Stimulated activated CD8-positive, alpha-beta memory T cell treated with anti-CD3 and anti-CD28 coated beads, Interleukin-7, amount 100 ng/mL, for 48 hours (primary cell): ENCODE measurements around the gene EPYC.

Experiments used
- DNase-seq, 2 donors: peaks; one replicate each; pipeline ENCODE4 v3.0.0-alpha.2; 2020; ENCODE audit warnings: low read depth in 1 of 2; ENCODE audit errors: extremely low read depth in 1 of 2

Gene EPYC, protein sequence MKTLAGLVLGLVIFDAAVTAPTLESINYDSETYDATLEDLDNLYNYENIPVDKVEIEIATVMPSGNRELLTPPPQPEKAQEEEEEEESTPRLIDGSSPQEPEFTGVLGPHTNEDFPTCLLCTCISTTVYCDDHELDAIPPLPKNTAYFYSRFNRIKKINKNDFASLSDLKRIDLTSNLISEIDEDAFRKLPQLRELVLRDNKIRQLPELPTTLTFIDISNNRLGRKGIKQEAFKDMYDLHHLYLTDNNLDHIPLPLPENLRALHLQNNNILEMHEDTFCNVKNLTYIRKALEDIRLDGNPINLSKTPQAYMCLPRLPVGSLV

DNA sequence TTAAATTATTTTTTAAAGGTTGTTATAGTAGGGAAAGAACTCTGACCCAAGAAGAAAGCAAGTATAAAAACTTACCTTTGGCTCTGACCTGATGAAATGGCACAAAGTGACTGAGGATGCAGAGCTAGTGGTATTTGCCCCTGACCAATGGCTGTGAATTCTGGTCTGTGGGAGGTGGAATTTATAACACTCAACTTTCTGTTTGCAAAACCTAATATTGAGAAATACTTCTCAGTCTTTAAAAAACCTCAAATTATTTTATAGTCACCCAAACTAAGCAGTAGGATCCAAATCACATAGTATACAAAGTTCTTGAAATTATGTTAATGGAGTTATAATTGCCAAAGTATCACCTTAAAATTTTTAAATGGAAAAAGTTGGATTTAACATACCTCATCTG is at the start of gene EPYC:
EPYC (minus strand) TSS at position 101 of the 400 bp plus-strand sequence. CDS start 2,407 bp downstream, outside the sequence.
- DNase-seq = no peak

DNA sequence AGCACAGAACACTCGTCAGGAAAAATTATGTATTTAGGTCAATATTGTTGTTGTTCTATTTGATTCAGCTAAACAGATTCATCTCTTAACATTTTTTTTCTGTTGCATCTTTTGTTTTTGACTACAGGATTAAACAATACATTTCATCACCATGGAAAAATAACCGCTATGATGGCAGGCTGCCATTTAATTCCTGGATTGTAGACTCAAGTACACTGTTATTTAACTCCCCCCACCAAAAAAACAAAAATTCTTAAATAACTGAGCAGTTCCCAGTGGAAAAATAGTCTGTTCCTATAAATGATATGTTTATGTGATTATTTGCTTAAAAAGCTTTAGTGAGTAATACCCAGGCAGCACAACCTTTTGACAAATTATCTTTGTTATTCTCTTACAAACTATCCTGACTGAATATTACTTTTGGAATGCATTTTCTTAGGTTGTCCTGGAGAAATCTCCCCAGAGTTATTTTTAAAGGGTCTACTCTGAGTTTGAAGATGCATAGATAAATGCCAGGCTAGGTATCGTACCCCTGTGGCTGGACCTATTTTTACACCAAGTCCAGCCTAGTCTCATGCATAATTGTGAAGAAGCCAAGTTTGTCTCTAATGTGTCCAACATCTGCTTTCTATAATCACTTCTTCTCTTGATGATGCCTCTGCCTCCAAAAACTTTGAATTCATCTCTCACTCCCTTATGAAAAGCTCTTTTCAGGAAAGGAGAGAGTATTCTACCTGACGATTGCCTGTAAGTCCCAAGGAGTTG is 49.4 kb upstream of the EPYC start:
- no peak for DNase-seq

DNA sequence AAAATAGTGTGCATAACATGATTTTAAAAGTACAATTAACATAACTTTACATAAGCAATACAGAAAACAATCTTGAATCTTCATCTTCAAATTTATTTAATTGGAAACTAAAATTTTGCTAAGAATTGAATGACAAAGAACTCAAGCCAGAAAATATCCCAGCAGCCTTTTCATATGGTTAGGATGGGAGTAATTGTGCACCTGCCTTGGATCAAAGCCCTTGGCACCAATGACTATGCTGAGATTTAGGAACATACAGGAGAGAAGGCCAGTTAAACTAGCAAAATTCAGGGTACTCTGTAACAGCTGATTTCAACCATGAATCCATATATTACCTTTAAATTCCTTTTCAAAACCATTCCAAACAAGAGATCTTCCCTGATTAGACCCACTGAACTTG is 47.3 kb upstream of the EPYC start:
- DNase-seq = no peak

DNA sequence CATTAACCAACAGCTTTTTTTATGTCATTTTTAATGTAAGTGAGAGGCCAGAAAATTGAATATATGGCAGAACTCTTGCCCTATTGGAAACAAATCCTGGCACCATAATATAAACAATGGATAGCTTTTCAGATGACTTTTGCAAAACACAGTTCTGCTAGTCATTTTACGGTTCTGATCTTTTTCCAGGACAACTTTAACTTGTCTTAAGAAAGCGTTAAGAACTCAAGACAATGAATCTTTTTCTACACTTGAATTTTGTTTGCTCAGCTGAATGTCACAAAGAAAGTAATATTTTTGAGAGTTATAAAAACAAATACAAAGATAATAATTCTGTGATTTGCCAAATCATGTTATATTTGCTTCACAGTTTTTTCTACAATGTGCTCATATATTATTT is 39.8 kb upstream of the EPYC start:
- DNase-seq = no peak

DNA sequence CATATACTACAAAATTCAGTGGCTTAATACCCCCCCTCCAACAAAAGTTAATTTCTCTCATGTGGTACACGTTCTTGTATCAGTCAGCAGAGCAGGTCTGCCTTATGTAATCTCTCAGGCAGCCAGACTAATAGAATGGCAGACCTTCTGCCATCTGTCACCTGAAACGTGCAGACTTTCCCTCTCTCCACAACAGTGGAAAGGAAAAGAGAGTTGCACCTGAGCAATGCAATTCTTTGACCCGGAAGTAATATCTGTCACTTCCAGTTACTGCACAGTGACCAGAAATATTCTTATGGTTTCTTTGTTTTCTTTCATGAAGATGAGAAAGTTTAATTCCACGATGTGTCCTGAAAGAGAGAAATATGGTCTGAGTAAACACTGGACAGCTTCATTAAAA is 38.6 kb upstream of the EPYC start:
- DNase-seq = no peak

DNA sequence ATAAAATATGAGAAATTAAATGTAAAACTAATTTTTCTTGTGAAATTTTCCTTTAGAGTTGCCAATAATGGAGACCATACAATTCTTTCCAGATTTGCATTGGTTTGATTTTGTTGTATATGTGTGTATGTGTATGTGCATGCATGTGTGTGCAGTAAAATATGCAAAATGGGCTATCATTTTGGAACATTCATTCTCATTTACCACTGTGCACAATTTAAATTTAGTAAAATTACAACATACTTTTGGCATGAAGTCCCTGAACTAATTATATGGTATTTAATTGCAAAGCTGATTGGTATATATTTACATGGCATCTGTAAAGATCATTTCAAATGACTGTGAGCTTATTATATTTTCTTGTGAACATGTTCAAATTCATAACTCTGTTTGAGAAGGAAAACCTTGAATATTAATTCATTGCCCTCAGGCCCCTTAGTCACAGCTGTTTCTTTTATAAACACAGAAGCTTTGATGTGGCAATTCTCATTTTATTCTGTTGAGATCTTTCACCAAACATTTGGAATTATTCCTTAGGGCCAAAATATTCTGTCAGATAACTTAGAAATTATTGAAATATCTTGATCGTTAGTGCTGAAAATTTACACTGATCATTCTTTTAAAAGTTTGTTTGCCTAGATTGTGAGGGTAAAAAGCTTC is 35.5 kb upstream of the EPYC start:
- no peak for DNase-seq

DNA sequence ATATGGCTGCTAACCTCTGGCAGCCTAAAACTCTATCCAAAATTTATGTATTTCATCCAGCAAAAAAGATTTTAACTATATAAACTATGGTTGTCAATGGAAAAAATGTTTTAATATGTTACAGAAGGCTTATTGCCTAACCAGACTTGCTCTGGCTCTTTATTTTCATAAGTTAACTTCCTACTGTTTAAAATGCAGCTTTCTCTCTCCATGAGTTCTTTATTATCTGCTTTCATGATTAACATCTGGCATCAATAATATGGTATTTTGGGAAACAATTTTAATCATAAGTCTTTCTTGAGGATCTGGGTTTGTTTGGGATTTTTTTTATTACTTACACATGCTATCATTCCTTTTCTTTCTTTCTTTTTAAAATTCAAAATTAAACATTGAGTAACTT is 32.5 kb upstream of the EPYC start:
- no peak for DNase-seq

DNA sequence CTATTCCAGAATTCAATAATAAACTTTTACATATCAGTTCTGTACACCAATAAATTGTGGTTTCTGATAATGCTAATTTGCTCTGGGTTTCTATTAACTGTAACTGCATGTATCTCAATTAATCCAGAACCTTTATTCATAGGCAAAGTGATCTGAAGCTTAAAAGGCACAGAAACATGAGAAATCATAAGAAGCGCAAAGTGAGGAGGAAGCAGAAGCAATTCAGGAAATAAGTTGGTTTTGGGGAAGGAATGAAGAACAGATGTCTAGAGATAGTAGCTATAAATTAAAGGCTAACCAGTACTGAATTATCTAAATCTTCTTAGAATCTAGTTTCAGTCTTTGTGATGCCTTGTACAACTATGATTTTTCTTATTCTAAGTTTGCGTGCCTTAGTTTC is 28.5 kb upstream of the EPYC start:
- no peak for DNase-seq

DNA sequence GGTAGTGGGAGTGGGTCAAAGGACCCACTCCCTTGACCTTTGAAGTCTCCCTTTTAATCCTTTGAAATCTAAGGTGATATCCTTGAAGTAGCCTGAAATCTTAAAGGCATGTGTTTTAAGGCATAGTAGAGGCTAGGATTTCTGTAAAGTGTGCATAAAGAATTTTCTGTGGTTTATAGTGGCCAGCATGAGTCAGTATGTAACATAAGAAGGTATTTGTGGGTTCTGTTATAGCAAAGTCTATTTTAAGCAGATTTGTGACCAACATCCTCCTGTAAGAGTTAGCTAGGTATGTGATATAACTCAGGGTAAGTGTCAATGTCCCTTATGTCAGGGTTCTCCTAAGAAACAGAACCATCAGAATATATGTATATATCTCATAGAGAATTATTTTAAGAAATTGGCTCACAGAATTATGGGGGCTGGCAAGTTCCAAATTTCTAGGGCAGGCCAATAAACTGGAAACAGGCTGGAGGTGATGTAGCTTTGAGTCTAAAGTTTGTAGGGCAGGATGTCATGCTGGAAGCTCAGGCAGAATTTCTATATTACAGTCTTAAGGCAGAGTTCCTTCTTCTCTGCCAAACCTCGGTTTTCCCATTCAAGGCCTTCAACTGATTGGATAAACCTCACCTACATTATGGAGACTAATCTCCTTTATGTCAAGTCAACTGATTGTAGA is 18.7 kb upstream of the EPYC start:
- no peak for DNase-seq

DNA sequence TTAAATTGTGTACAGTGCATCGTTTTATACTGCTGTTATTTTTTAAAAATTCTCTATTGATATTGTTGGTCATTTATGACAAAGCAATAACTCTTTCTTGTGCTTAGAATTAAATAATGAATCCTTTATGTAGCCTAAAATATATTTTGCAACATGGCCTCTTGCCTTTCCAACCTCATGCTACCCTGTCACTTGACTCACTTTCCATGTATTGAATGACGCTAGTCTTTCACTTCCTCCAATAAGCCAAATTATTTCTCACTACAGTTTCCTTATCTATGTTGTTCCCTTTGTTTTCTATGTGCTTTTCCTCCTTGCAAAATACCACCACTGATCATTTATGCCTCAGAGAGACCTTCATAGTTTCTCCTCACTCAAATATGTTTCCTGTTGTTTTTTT is 16.3 kb upstream of the EPYC start:
- no peak for DNase-seq

DNA sequence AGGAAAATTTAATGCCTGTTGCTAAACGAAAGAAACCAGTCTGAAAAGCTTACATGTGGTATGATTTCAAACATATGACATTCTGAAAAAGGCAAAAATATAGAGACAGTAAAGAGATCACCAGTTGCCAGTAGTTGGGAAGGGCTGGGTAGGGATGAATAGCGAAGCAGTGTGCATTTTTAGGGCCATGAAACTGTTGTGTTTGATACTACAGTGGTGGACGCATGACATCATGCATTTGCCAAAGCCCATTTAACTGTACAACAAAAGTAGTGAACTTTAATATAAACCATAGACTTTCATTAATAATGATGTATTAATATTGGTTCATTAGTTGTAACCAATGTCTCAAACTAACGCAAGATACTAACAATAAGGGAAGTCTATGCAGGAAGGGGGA is 14.7 kb upstream of the EPYC start:
- DNase-seq = no peak

DNA sequence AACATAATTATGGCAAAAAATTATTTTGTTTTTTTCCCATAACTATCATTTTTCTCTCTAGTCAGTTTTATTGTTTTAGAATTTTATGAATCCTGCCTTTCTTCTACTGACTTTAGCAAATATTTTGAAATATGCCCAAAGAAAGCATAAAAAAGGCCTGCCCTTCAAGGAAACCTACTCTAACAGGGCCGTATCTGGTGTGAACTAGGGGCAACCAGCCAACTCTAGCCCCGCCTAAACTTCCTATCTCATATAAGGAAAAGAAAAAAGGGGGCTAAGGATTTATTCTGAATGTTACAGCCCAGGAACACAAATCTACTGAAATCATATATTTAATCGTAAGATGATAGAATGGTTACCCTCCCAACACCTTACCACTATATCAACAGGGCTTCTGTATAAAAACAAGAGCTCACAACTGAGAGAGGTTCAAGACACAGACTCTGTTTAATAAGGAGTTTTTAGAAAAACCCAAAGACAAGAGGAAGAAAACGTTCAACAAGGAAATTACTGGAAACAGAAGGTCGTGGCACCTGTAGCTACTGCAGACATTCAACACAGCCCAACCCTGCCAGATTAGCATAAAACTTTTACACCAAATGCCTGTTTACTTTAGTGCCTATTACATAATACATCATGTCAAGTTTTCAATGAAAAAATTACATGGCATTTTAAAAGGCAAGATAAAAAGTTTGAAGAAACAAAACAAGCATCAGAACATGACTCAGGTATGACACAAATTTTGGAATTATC is 12.9 kb upstream of the EPYC start:
- no peak for DNase-seq

DNA sequence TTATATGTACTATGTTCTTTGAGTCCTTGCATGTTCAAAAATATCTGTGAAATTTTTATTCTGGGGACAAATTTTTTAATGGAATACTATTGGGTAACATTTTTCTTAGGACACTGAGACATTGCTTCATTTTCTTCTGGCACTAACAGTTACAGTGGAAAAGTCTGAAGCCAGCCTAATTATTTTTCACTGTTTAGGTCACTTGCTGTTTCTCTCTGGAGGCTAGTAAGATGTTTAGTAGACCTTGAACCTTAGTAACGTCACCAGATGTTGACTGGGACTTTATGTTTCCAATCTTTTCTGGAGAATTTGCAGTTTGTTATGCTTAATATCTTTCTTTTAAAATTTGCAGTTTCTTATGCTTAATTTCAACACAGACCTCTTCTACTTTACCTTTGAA is 12.3 kb upstream of the EPYC start:
- no peak for DNase-seq

DNA sequence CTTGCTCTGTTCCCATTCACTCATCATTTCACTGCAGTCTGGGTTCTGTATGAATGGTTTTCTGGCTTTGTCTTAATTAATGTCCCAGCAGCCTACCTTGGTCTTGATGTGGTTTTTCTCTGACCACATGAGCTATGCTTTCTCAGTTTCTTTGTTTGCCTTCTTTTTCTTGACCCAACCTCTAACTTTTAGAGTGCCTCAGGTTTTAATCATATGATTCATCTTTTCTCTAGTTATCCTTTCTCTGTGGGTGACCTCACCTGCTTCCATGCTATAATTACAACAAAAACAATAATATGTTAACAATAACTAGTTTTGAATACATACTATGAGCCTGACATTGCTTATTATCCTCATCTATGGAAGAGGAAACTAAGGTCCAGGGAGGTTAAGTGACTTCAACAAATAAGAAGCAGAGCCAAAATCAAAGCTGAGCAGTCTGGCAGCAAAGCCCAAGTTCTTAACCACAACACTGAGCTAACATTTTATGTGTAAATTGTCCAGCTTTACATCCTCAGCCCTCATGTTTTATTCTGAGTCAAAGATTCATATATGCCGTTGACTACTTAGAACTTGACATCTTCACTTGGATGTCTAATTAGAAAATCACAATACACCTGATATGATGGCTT is 4.7 kb upstream of the EPYC start:
- DNase-seq = no peak

DNA sequence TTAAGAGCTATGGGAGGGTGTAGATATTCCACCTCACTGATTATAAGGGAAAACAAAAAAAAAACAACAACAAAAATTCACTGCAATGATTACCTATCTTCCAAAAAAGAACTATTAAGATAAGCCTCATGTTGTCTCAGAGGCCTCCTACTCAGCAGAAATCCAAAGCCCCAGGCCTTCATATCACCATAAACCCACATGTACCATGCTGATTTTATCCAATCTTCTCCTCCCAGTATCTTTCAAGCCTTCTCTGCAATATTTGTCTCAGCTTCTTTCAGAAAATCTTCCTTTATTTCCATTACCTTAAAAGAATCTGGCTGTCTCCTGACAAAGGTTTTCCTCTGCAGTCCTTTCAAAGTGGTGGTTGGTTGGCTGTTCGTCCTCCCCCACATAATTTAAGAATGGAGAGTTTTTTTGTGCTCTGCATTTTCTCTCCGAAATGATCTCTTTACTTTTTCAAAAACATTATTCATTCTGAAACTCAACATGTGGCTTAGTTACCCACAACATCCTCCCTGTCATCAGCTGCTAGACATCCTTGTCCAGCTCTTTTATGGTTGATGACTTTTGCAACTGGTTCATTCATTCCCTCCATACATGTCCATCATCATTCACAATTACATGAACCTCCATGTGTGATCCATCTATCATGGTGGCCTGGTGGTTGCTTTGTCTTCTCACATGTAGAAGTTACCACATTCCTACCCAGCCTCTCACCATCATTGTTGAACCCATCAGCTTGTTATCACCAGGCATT is 2.9 kb upstream of the EPYC start:
- no peak for DNase-seq

DNA sequence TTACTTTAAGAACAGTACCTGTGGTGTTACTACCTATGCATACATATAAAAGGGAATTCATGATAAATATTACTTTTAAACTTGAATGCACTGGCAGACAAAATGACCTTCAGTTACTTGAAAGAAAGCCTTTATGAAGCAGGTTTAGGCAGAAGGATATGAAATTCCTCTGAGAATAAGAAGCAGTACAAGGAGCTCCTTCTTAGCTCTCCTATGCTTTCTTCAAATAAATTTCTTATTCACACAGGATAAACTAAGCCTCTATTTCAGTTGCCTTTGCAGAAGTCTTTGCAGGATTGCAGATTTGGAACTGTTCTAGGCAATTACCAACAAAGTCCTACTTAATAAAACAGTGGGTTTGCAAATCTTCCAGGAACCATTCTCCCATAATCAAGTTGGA is 1.0 kb downstream of the EPYC start:
- DNase-seq = no peak

DNA sequence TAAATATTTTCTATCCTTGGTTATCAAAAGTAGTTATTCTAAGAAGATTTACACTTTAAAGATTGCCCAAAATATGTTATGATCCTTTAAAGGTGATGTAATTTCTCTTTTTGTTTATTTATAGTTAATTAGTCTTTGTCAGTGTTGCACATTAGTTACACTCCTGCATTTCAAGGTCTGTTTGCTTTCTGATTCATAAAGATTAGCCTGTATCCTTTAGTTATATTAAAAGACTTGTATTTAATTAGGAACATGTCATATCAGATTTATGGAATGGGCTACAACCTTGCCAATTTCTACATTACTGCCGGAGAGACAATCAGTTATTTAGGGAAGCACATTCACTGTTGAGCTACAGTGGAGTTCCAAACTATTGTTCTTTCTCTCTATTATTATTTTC is 3.5 kb downstream of the EPYC start:
- no peak for DNase-seq

DNA sequence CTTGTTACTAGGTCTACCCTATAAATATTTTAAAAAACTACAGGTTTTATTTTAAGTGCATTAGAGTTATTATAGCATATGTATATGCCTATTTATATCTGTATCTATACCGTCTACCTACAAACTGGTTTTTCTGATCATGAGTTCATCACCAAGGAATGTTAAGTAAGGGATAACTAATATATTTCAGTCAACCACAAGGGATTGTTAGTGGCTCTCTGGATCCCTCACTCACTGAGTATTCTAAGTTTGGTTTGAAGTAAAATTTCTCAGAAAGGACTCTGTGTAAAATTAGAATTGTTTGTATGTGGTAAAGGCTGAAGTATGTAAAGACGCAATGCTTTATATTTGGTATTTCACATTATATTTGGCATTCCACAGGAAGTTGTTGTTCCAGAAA is 4.8 kb downstream of the EPYC start:
- DNase-seq = no peak

DNA sequence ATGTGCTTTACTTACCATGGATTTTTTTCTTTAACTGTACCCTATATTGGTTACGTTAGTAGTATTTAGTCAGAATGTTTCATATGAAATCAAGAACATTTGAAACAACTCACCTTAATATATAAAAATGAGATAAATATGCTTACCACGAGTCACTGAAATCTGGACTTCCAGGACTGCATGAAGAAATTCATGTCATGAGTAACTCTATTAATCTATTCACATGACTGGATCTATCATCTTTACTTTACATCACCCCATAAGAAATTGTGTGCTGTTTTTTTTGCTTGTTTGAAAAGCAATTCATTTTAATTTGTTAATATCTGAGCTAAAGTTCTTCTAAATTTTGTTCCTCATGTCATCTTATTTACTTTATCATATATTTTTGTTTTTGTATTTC is 5.2 kb downstream of the EPYC start:
- no peak for DNase-seq

DNA sequence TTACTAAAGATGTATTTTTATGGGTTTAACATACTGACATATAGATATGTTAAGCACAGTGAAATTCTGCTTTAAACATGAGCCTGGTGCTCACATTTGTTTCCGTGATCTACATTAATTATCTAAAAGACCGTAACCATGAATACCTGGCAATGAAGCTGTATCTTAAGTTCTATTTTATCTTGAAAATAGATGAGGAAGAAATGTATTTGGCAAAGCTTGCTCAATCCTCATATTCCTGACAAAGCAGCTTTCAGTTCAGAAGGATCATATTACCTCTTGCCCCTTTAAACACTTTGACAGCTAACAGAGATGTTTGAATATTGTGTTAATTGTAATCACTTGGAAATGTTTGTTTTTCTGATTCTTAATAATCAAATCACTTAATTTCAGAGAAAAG is 9.8 kb downstream of the EPYC start:
- DNase-seq = no peak
